T-helper 2 cell (primary cell): ENCODE data around the gene FERMT1.
"Not testable (repeated sequence)": the region's sequence is repeated elsewhere in the genome, so short reads cannot be mapped to it uniquely, and the experiment has no call there.

Experiments used
- DNase-seq, 5 experiments: peaks; one replicate each; pipeline versions ENCODE4 v3.0.0 to v3.0.0-alpha.2; 2012 to 2022

Gene FERMT1

DNA sequence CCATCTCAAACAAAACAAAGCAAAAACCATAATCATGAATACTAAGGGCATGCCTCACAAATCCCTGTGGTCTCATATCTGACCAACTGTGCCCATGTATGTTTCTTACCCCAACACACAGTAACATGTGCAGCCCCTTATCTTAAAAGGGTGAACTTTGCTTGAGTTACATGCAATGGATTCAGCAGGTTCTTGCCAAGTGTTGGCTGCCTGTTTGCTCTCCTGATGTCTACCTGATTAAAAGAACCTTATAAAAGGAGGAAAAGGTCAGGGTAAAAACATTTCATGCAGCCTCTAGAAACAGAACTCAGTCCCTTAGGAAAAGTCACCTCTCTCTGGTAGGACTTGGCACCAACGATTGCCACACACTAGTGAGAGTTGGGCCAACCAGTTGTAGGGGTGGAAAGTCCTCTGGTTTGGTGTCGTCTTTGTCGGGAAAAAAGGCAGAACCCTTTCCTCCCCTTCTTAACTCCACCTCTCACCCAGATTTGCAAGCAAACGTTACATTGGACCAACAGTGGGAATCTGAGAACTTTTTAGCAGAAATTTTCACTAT is 55.0 kb downstream of the FERMT1 start:
- DNase-seq = no peak

GRCh38 chr20:6066582-6066981 is 56.2 kb downstream of the FERMT1 start:
- no peak for DNase-seq

DNA sequence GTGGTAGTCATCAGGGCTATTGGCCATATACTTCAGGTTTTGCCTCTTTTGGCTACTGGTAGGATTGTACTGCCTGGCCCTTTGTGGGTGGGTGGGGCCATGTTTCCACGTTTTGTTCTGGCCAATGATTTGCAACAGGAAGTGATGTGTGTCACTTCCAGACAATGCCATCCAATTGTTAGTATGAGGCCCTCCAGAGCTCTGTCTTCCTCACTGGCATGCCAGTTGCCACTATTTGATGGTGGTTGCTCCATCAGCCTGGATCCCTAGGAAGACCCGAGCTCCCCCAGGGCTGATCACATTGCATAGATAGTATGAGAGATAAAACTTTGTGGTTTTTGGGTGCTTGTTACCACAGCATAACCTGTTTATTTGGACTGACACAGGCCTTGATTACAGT is 61.3 kb downstream of the FERMT1 start:
- peak in 1 of 5 experiments; percentile 21 for DNase-seq

GRCh38 chr20:6060213-6060612 is 62.6 kb downstream of the FERMT1 start:
- DNase-seq = no peak

DNA sequence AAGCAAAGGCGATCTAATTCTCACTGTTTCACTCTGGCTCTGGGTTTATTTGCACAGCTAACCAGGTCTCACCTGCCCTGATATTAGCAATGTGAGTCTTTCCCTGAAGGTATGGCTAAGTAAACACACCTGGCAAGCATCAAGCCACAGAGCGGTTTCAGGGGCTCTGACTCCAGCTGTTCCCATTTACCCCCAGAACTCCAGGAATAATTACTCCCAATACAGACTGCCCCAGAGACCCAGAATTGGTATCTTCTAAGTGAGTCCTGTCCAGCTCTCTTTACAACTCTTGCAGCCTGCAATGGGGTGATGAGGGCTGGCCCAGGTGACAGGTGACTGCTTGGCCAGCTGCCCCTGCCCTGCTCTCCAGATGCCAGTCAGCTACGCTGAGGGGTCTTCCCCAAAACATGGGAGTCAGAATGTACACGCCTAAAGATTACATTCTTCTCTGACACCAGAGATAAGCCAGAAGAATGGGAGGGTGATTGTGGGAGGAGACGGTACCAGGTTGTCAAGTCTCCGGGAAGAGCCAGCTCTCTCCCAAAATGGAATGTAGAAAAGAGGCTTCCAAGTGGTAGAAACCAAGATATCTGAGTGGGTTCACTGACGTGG is 64.0 kb downstream of the FERMT1 start:
- no peak for DNase-seq

DNA sequence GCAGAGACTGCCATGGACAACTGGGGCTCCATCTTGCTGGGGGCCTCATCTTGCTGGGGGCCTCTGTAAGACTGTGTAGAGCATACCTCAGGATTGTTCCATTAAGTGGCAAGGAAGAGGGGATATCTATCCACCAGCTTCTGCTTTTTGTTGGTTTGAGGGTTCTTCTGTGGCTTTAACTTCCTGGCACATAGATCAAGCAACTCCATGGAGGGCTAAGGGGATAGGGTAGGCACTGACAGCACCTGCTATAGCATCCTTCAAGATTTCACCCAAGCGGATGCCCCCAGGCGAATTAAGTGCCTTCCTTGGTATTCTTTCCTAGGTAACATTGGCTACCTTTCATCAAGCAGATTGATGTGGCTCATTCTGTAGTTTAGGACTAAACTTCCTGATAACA is 65.1 kb downstream of the FERMT1 start:
- DNase-seq = no peak

DNA sequence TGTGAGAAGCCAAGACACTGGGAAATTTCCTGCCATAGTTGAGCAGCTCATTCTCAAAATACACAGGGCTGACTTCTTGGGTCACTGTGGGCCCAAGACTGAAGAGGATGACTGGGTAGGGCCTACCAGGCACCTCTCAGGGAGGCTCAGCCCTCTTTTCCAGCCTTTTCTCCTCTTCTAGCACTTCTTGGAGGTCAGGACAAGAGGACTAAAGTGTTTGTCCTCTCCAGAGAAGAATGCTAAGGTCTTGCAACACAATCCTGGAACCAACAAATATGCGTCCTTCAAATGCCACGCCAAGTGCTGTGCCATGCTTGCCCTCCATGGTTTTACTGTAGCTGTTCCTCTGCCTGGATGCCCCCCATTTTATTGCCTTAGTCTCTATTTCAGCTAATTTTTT is 65.7 kb downstream of the FERMT1 start:
- no peak for DNase-seq

GRCh38 chr20:6055981-6056569 is 66.8 kb downstream of the FERMT1 start:
- DNase-seq = no peak

GRCh38 chr20:6055161-6055783 is 67.6 kb downstream of the FERMT1 start:
- DNase-seq = no peak

GRCh38 chr20:6054689-6055051 is 68.2 kb downstream of the FERMT1 start:
- not testable (repeated sequence) for DNase-seq

DNA sequence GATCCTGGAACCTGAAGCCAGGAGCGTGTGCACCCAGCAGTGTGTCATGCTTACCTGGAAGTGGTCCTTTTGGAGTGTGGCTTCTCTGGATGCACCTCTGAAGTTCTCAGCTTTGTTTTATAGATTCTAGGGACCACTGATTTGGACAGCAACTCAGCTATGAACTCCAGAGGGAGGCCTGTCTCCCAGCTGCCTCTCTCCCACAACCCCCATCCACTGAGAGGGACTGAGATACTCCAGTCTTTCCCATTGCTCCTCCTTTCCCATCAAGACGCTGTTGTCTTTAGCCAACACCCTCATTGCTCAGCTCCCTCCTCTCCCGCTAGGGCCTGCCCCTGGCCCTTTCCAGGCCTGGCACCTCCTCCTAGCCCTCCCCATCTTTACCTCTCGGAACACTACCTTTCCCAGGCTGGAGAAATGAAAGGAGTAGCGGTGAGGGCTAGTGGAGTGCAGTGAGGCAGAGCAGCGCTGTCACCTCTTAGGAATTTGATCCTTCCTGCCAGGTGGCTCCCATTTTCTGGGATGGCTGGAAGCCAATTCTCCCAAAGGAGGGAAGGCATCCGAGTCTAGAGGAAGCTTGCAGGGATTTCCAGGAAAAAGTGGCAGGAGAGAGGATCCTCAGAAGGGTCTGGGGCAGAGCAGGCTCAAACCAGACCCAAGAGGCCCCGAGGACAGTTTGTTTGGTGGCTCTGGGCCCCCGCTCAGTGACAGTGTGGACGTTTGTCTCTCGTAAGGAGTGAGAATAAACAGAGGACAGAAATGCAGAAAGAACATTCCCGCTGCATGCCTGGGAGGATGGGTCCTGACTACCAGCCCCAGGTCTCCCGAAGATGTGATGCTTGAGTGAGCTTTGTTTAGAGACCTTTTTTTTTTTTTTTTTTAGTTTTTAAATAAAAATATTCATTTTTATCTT is 68.8 kb downstream of the FERMT1 start, which contains the start of gene LRRN4:
LRRN4 (minus strand) TSS at position 285 of the 913 bp plus-strand sequence. CDS start 1,261 bp downstream, outside the sequence.
- DNase-seq = no peak

GRCh38 chr20:6053064-6053775 is 69.6 kb downstream of the FERMT1 start:
- no peak for DNase-seq

DNA sequence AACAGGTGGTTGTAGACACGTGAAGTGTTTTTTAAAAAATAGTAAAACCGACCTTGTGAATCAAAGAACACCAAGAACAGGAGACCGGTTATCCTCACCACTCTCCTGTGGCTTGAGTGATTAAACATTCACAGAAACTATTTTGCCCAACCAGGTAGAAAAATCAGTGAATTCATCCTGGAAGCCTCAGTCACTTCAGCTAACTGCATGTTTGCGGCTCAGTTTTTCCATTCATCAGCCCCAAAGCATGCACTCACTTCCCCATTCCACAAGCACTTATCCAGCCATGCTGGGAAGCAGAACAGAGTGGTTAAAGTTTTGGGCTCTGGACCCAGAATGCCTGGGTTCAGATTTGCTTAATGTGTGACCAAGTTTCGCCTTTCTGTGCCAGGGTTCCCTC is 71.3 kb downstream of the FERMT1 start:
- no peak for DNase-seq

- no peak for DNase-seq
These were observed 74.4 kb downstream of the FERMT1 start for GRCh38 chr20:6048391-6048790.

DNA sequence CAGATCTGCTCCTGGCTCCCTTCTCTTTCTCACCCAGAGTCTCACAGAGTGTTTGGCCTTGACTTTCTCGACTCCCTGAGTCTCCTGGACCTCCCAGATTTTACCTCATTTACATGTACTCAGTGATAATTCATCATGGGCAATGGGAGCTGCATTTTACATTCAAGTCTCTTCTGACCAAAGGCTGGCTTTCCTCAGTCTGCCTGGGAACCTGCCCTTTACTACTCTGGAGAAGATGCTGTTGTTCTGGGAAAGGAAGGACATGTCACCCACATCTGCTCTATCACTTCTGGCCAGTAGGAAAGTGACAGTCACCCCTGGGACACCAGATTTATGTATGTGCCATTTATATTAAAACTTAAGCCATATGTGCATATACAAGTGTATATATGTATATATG is 76.4 kb downstream of the FERMT1 start:
- DNase-seq = no peak

DNA sequence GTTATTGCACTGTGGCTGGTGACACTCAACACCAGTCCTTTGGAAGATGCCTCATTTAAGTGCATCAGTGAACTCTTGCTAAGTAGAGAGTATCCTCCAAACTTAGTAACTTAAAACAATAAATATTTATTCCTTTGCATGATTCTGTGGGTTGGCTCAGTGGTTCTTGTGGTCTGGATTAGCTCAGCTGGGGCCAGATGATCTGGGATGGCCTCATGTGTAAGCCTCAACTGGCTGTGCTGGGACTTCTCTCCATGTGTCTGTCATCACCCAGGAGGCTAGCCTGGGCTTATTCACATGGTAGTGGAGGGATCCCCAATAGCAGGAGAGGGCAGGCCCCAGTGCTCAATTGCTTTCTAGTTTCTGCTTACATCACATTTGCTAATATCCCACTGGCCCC is 77.3 kb downstream of the FERMT1 start:
- no peak for DNase-seq

DNA sequence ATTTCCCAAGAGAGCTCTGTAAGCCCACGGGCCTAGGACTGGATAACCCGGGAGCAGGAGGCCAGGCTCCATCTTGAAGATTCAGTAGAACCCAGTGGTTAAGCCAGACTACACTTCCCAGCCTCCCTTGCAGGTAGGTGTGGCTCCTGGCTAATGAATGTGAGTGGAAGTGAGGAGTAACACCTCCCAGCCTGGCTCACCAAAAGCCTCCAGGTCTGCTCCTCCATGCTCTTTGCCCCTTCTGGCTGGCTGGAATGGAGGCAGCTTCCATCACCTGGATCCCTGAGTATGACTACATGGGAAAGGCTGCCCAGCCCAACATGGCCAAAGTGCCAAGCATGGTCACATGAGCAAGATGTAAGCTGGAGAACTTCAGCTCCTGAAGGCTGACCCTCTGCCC is 78.7 kb downstream of the FERMT1 start:
- no peak for DNase-seq

GRCh38 chr20:6041808-6042265 is 81.0 kb downstream of the FERMT1 start:
- no peak for DNase-seq

- no peak for DNase-seq
These were observed 81.6 kb downstream of the FERMT1 start for GRCh38 chr20:6040958-6041807.

GRCh38 chr20:6040540-6040939 is 82.3 kb downstream of the FERMT1 start:
- no peak for DNase-seq

- no peak for DNase-seq
These were observed 83.1 kb downstream of the FERMT1 start for GRCh38 chr20:6039766-6040165.
